ENCODE data around the gene ZNF91.

GRCh38 chr19:23404676-23405075, 9.4 kb upstream of the ZNF91 start:
- no peak for TF ChIP-seq POLR2AphosphoS5 (IDR thresholded peaks at IDR 0.05; ENCODE audit: control insufficient read depth, insufficient read depth, low read depth, low read length)
- no peak for TF ChIP-seq HINFP (tag; conservative IDR thresholded peaks at IDR 0.05; ENCODE audit: low read depth)
- TF ChIP-seq SRF (CRISPR knock-in tag; IDR thresholded peaks at IDR 0.05) = no peak
- no peak for TF ChIP-seq SP1 (CRISPR knock-in tag; IDR thresholded peaks at IDR 0.05)
- no peak for TF ChIP-seq EZH2 (IDR thresholded peaks at IDR 0.05; ENCODE audit: borderline replicate concordance, low read depth, low read length)
- no peak for TF ChIP-seq USF1 (CRISPR knock-in tag; IDR thresholded peaks at IDR 0.05)
- TF ChIP-seq SMAD4 (CRISPR knock-in tag; conservative IDR thresholded peaks at IDR 0.05) = no peak
- TF ChIP-seq ZSCAN29 (IDR thresholded peaks at IDR 0.05) = no peak
- no peak for TF ChIP-seq ATF3 (IDR thresholded peaks at IDR 0.05)
- TF ChIP-seq ATF3 (CRISPR knock-in tag; conservative IDR thresholded peaks at IDR 0.05) = no peak
- no peak for TF ChIP-seq ARNT (IDR thresholded peaks at IDR 0.05)

Data from K562 (cell line).